ENCODE data around the gene NCKAP5.

The NCKAP5 gene

GRCh38 chr2:133143645-133144044, 424.6 kb downstream of the NCKAP5 start:
- DNase-seq (ENCODE audit: low read depth in 1 of 2, low spot score in 1 of 2), result no peak
- in situ Hi-C loops (cut with HindIII; ENCODE audit: low pct_unique_long_range_greater_than_20kb, low sequenced_read_pairs), result no loop called here
- TF ChIP-seq JUND (IDR thresholded peaks at IDR 0.05; ENCODE audit: low read depth), result no peak

- TF ChIP-seq JUND (IDR thresholded peaks at IDR 0.05; ENCODE audit: low read depth), result no peak
- in situ Hi-C loops (cut with HindIII; ENCODE audit: low pct_unique_long_range_greater_than_20kb, low sequenced_read_pairs), result no loop called here
- DNase-seq (ENCODE audit: low read depth in 1 of 2, low spot score in 1 of 2), result no peak
Measured at GRCh38 chr2:133142087-133142486, 426.2 kb downstream of the NCKAP5 start.

- no peak for DNase-seq (ENCODE audit: low read depth in 1 of 2, low spot score in 1 of 2)
- in situ Hi-C loops (cut with HindIII; ENCODE audit: low pct_unique_long_range_greater_than_20kb, low sequenced_read_pairs), result no loop called here
- no peak for TF ChIP-seq JUND (IDR thresholded peaks at IDR 0.05; ENCODE audit: low read depth)
Measured at GRCh38 chr2:133140620-133141019, 427.6 kb downstream of the NCKAP5 start.

GRCh38 chr2:133139847-133140533, 428.3 kb downstream of the NCKAP5 start:
- no peak for DNase-seq (ENCODE audit: low read depth in 1 of 2, low spot score in 1 of 2)
- in situ Hi-C loops (cut with HindIII; ENCODE audit: low pct_unique_long_range_greater_than_20kb, low sequenced_read_pairs), result no loop called here
- TF ChIP-seq JUND (IDR thresholded peaks at IDR 0.05; ENCODE audit: low read depth), result no peak

- in situ Hi-C loops (cut with HindIII; ENCODE audit: low pct_unique_long_range_greater_than_20kb, low sequenced_read_pairs), result no loop called here
- no peak for DNase-seq (ENCODE audit: low read depth in 1 of 2, low spot score in 1 of 2)
- TF ChIP-seq JUND (IDR thresholded peaks at IDR 0.05; ENCODE audit: low read depth), result no peak
Measured at GRCh38 chr2:133138693-133139092, 429.6 kb downstream of the NCKAP5 start.

GRCh38 chr2:133135035-133135654, 433.1 kb downstream of the NCKAP5 start:
- TF ChIP-seq JUND (IDR thresholded peaks at IDR 0.05; ENCODE audit: low read depth), result no peak
- in situ Hi-C loops (cut with HindIII; ENCODE audit: low pct_unique_long_range_greater_than_20kb, low sequenced_read_pairs), result no loop called here
- DNase-seq (ENCODE audit: low read depth in 1 of 2, low spot score in 1 of 2), result no peak

- in situ Hi-C loops (cut with HindIII; ENCODE audit: low pct_unique_long_range_greater_than_20kb, low sequenced_read_pairs), result no loop called here
- no peak for TF ChIP-seq JUND (IDR thresholded peaks at IDR 0.05; ENCODE audit: low read depth)
- no peak for DNase-seq (ENCODE audit: low read depth in 1 of 2, low spot score in 1 of 2)
Measured at GRCh38 chr2:133130548-133131246, 437.6 kb downstream of the NCKAP5 start.

GRCh38 chr2:133124446-133124845, 443.8 kb downstream of the NCKAP5 start:
- in situ Hi-C loops (cut with HindIII; ENCODE audit: low pct_unique_long_range_greater_than_20kb, low sequenced_read_pairs), result no loop called here
- no peak for DNase-seq (ENCODE audit: low read depth in 1 of 2, low spot score in 1 of 2)
- no peak for TF ChIP-seq JUND (IDR thresholded peaks at IDR 0.05; ENCODE audit: low read depth)

GRCh38 chr2:133123904-133124303, 444.4 kb downstream of the NCKAP5 start:
- in situ Hi-C loops (cut with HindIII; ENCODE audit: low pct_unique_long_range_greater_than_20kb, low sequenced_read_pairs), result no loop called here

GRCh38 chr2:133123393-133123792, 444.9 kb downstream of the NCKAP5 start:
- TF ChIP-seq JUND (IDR thresholded peaks at IDR 0.05; ENCODE audit: low read depth), result no peak
- DNase-seq (ENCODE audit: low read depth in 1 of 2, low spot score in 1 of 2), result no peak
- in situ Hi-C loops (cut with HindIII; ENCODE audit: low pct_unique_long_range_greater_than_20kb, low sequenced_read_pairs), result no loop called here

More at GRCh38 chr2:133123904-133124303, 444.4 kb downstream of the NCKAP5 start:
- TF ChIP-seq JUND (IDR thresholded peaks at IDR 0.05; ENCODE audit: low read depth), result no peak
- DNase-seq (ENCODE audit: low read depth in 1 of 2, low spot score in 1 of 2), result no peak

GRCh38 chr2:133122529-133122928, 445.7 kb downstream of the NCKAP5 start:
- no peak for TF ChIP-seq JUND (IDR thresholded peaks at IDR 0.05; ENCODE audit: low read depth)
- DNase-seq (ENCODE audit: low read depth in 1 of 2, low spot score in 1 of 2), result no peak
- in situ Hi-C loops (cut with HindIII; ENCODE audit: low pct_unique_long_range_greater_than_20kb, low sequenced_read_pairs), result no loop called here

GRCh38 chr2:133120310-133120709, 448.0 kb downstream of the NCKAP5 start:
- in situ Hi-C loops (cut with HindIII; ENCODE audit: low pct_unique_long_range_greater_than_20kb, low sequenced_read_pairs), result no loop called here
- no peak for TF ChIP-seq JUND (IDR thresholded peaks at IDR 0.05; ENCODE audit: low read depth)
- no peak for DNase-seq (ENCODE audit: low read depth in 1 of 2, low spot score in 1 of 2)

- DNase-seq (ENCODE audit: low read depth in 1 of 2, low spot score in 1 of 2), result no peak
- TF ChIP-seq JUND (IDR thresholded peaks at IDR 0.05; ENCODE audit: low read depth), result no peak
- in situ Hi-C loops (cut with HindIII; ENCODE audit: low pct_unique_long_range_greater_than_20kb, low sequenced_read_pairs), result no loop called here
Measured at GRCh38 chr2:133110201-133110600, 458.1 kb downstream of the NCKAP5 start.
